Activated T-helper 2 cell treated with anti-CD3 and anti-CD28 coated beads, Interferon-gamma antibody, Interleukin-2, Interleukin-4, amounts not matched to agents 10 μg/mL and 5 μg/mL and 100 μg/mL, durations not matched to agents 14 hours and 24 hours and 36 hours (primary cell): ENCODE measurements around the gene PROS1. TPM values are rescaled to one million over a fixed set of nuclear protein-coding genes. Genes with fewer than 3 reads are reported as not detected.
"Not testable (repeated sequence)": the region's sequence is repeated elsewhere in the genome, so short reads cannot be mapped to it uniquely, and the experiment has no call there.

Source experiments
- DNase-seq: peaks from one replicate; pipeline ENCODE4 v3.0.0; 2021; ENCODE audit warnings: low spot score
- H3K27ac Mint-ChIP-seq: one replicate; pipeline ENCODE4 v1.8.0; 2021; ENCODE audit warnings: mixed read lengths
- H3K27me3 Mint-ChIP-seq: one replicate; pipeline ENCODE4 v1.8.0; 2021; ENCODE audit warnings: low read depth, mixed read lengths
- H3K36me3 Mint-ChIP-seq: one replicate; pipeline ENCODE4 v1.8.0; 2021; ENCODE audit warnings: low read depth, mixed read lengths
- H3K4me1 Mint-ChIP-seq: one replicate; pipeline ENCODE4 v1.8.0; 2021; ENCODE audit warnings: low read depth, mixed read lengths
- H3K4me3 Mint-ChIP-seq: one replicate; pipeline ENCODE4 v1.8.0; 2021; ENCODE audit warnings: low read depth, mild to moderate bottlenecking, moderate library complexity, mixed read lengths
- H3K9me3 Mint-ChIP-seq: one replicate; pipeline ENCODE4 v1.8.0; 2021; ENCODE audit warnings: mixed read lengths
- intact Hi-C: fragments of 100-400 bp; cut with micrococcal nuclease; formaldehyde crosslinking; loops from one replicate; pipeline ENCODE4 v1.15.1; 2023
- total RNA-seq: library from RNA; stranded (reverse); gene quantifications from 2 replicates; pipeline ENCODE4 v1.2.3, GENCODE V29; 2022

PROS1 gene
- total RNA-seq, 1 donor from 2014 or later: 2.3 TPM

DNA sequence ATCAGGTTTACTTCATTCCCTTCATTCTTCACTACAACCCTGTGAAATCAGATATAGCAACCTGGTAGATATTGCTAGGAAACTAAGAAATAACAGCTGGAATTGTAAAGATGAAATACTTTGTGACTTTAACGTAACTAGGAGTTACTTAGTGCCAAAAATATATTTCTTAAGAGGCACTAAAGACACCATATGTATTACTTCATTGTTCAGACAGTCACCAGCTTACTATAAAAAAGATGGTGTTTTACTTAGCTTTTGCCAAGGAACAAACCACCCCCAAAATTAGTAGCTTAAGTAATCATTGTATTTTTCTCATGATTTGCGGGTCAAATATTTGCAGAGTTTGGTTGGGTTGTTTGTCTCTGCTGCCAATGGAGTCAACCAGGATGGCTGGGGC lies 62.5 kb downstream of the PROS1 start:
- no peak for DNase-seq
- H3K36me3 Mint-ChIP-seq: no peaks in the 10 kb centered on the region
- no peak overlapping the region for H3K27ac Mint-ChIP-seq
- intact Hi-C loops: no loop called here
- no peaks in the 10 kb centered on the region for H3K4me1 Mint-ChIP-seq
- H3K27me3 Mint-ChIP-seq: no peaks in the 10 kb centered on the region
- no peaks in the 10 kb centered on the region for H3K9me3 Mint-ChIP-seq
- H3K4me3 Mint-ChIP-seq: no peak overlapping the region

DNA sequence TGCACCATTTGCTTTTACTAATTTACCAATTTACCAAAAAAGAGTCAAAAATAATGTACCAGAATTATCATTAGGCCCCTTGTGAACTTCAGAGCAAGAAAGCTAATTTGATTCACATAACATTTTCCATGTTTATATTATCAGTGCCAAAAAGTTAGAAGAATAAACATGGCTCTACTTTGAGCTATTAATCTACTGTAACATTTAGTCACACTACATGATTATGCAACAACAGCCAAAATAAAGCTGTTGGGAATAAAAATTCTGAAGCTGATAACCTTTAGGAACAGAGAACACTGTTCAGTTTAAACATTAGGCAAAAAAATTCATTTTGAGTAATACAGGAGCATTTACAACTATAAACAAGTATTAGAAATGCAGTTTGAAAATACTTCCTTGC lies 63.6 kb downstream of the PROS1 start:
- Mint-ChIP-seq H3K4me1 (no peaks in the 10 kb centered on the region), H3K36me3 (no peaks in the 10 kb centered on the region), H3K9me3 (no peaks in the 10 kb centered on the region), H3K27me3 (no peaks in the 10 kb centered on the region), H3K4me3 (no peak overlapping the region), H3K27ac (no peak overlapping the region)
- DNase-seq: no peak
- intact Hi-C loops: no loop called here

DNA sequence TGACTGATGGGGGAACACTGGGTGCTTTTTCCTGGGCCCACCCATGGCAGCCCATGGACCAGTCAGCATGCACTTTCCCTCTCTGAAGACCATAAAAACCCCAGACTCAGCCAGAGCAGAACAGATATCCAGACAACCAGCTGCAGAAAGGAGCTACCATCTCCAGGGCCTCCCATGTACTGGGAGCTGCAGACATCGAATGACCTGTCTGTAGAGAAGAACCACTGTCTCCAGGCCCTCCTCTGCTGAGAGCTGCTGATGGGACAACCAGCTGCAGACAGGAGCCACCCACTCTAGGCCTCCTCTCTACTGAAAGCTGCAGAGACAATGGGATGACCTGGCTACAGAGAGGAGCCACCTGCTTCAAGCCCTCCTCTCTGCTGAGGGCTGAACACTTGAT lies 66.6 kb downstream of the PROS1 start:
- Mint-ChIP-seq H3K27ac (no peak overlapping the region), H3K4me3 (no peak overlapping the region), H3K27me3 (no peaks in the 10 kb centered on the region), H3K9me3 (no peaks in the 10 kb centered on the region), H3K4me1 (no peaks in the 10 kb centered on the region), H3K36me3 (no peaks in the 10 kb centered on the region)
- intact Hi-C loops: no loop called here
- DNase-seq: no peak

DNA sequence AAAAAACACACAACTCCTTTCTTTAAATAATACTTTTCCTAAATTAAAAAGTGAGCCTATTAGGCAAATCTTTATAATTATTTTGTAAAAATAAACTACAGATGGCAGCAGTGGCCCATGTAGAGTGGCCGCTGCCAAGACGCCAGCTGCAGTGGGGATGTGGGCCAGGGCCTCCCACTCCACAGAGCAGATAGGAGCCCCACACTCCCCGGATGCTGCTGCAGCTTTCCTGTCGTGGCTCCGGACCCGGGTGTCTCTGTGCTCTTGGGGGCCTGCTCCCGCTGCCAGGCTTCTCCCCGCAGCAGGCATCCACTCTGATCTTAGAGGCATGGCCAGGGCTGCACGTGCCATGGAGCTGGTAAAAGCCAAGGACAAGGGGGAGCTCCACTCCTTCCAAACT lies 67.5 kb downstream of the PROS1 start:
- H3K27me3 Mint-ChIP-seq: no peaks in the 10 kb centered on the region
- H3K27ac Mint-ChIP-seq: no peak overlapping the region
- no peaks in the 10 kb centered on the region for H3K9me3 Mint-ChIP-seq
- intact Hi-C loops: no loop called here
- no peak for DNase-seq
- no peak overlapping the region for H3K4me3 Mint-ChIP-seq
- H3K36me3 Mint-ChIP-seq: no peaks in the 10 kb centered on the region
- H3K4me1 Mint-ChIP-seq: no peaks in the 10 kb centered on the region

DNA sequence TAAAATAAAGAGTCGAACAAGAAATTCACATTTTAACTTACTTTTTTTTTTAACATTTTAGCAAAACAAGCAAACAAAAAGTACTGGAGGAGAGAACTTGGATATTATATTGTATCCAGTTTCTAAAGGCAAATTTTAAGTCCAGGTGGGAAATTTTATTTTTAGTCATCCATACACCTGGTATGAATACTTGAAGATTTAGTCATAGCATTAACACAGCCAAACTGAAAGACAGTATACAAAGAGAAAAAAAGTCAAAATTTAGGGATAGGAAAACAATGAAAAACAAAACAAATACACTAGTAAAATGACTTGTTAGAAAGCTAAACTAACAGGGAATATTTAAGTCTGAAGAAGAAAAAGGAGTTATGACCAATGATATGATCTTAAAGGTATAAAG lies 69.1 kb downstream of the PROS1 start:
- Mint-ChIP-seq H3K36me3 (no peaks in the 10 kb centered on the region), H3K4me1 (no peaks in the 10 kb centered on the region), H3K9me3 (no peaks in the 10 kb centered on the region), H3K4me3 (no peak overlapping the region), H3K27me3 (no peaks in the 10 kb centered on the region), H3K27ac (no peak overlapping the region)
- intact Hi-C loops: no loop called here
- no peak for DNase-seq

DNA sequence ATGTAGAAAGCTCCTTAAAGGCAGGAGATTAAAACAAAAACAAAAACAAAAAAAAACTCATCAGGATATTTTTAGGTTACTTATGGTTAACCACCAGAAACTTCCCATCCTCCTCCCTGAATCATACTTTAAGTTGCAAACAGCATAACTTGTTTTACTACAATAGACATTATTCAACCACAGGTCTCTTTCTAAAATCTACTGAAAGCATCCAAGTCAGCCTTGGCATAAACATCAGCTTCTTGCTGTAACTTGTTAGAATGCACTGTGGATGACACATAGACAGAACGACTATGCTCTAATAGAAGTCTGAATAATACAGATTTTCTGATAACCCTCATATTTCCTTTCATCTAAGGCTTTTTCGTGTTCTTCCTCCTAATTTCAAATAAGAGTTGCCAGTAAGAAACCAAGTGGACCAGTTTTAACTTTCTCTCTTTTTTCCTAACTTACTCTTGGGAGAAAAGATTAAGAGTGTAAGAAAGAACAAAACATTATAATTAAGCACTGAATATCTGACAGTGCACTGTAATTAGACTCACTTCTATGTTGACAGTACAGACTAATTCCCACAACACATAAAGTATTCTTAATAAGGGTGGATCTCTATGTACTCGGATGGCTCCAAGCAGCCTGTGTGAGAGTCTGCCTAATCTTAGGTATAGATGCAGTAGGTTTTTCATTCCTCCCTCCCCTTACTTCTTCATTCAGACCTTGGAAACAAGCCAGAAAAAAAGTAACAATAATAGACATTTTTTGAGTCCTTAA lies 95.3 kb downstream of the PROS1 start:
- H3K9me3 Mint-ChIP-seq, H3K27ac Mint-ChIP-seq, H3K4me1 Mint-ChIP-seq, DNase-seq, intact Hi-C loops, H3K27me3 Mint-ChIP-seq, H3K4me3 Mint-ChIP-seq, H3K36me3 Mint-ChIP-seq: not testable (repeated sequence)

DNA sequence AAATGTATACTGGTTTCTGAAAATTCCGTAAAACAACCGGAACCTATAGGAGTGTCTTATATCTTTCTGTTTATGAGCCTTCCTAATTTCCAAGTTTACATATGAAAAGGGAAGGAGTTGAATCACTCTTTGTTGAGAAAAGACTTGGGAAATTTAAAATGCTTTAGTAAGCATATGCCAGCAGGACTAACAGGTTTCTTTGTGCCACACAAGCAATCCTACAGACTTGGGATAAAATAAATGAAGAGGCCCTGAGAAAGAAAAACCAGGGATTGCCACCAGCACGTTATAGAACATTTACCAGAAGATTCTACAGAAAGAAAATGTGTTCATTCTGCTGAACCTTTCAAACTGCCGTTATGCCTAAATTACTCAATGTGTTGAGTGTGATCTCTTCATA lies 96.3 kb downstream of the PROS1 start:
- H3K27ac Mint-ChIP-seq, DNase-seq, H3K4me3 Mint-ChIP-seq, H3K27me3 Mint-ChIP-seq, H3K4me1 Mint-ChIP-seq, H3K36me3 Mint-ChIP-seq, H3K9me3 Mint-ChIP-seq, intact Hi-C loops: not testable (repeated sequence)

DNA sequence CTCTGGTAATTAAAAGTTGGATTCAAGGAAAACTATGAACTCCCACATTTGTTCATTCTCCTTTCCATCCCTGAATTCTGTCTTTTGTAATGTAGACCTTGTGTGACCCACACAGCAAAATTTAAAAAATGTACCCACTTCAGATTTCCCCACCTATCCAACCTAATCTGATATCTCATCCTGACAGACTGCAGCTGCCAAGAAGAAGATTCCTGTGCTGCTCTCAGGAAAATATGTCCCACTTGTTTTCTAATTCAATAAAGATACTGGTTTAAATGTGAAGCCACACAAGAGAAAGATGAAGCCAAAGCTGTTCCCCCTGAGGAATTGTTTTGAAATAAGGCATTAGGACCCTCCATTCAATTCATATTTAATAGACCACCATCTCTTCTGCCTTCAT lies 100.3 kb downstream of the PROS1 start:
- intact Hi-C loops, H3K27me3 Mint-ChIP-seq, H3K4me3 Mint-ChIP-seq, H3K9me3 Mint-ChIP-seq, H3K27ac Mint-ChIP-seq, H3K36me3 Mint-ChIP-seq, DNase-seq, H3K4me1 Mint-ChIP-seq: not testable (repeated sequence)

DNA sequence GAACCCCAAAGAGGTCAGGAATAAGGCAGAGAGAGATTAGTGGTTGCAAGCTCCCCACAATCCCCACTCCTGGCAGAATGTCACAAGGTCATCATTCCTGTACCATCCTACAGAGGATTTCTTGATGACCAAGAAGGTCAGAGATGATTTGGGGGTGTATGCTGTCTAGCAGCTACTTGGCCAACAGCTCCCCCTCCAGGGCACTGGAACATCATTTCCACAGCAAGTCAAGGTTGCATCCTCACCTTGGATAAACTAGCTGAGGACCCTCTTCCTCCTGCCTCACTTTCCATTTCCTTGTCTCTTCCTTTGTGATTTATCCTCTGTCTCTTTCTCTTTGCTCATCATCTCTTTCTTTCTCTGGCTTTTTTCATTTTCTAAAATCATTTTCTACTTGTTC lies 106.3 kb downstream of the PROS1 start:
- no peak for DNase-seq
- intact Hi-C loops: no loop called here
- H3K27me3 Mint-ChIP-seq: no peaks in the 10 kb centered on the region
- H3K4me1 Mint-ChIP-seq: no peaks in the 10 kb centered on the region
- H3K27ac Mint-ChIP-seq: no peak overlapping the region
- no peaks in the 10 kb centered on the region for H3K9me3 Mint-ChIP-seq
- H3K4me3 Mint-ChIP-seq: no peak overlapping the region
- no peaks in the 10 kb centered on the region for H3K36me3 Mint-ChIP-seq

DNA sequence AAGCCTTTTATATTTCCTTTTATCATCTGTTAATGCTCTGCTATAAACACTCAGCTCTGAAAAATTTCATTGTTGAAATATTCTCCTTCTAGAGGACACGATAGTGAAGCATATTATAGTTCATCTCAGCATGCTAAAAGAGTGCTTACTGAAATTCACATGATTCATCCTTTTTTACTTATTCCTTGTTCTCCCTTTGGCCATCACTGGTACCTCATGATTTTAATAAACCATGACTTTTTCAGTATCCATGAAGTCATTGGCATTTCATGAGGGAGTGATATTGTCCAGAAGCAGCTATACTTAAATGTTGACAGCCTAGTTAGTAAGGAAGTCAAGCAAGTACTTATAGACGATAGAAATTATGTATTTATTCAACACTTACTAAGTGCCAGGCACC lies 112.7 kb downstream of the PROS1 start:
- intact Hi-C loops: no loop called here
- Mint-ChIP-seq H3K27me3 (no peaks in the 10 kb centered on the region), H3K27ac (no peak overlapping the region), H3K9me3 (no peaks in the 10 kb centered on the region), H3K4me1 (no peaks in the 10 kb centered on the region), H3K4me3 (no peak overlapping the region), H3K36me3 (no peaks in the 10 kb centered on the region)
- no peak for DNase-seq

DNA sequence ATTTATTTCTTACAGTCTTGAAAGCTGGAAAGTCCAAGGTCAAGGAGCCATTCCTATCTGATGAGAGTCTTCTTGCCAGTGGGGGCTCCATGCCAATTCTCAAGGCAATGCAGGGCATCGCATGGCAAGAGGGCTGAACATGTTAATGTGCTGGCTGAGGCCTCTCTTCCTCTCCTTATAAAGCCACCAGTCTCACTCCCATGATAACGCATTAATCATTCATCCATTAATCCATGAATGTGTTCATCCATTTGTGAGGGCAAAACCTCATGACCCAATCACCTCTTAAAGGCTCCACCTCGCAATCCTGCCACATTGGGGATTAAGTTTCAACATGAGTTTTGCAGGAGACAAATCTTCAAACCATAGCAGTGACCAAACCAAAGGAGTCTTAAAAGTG lies 118.3 kb downstream of the PROS1 start:
- Mint-ChIP-seq H3K4me3 (no peak overlapping the region), H3K36me3 (no peaks in the 10 kb centered on the region), H3K27me3 (no peaks in the 10 kb centered on the region), H3K4me1 (no peaks in the 10 kb centered on the region), H3K9me3 (no peaks in the 10 kb centered on the region), H3K27ac (no peak overlapping the region)
- DNase-seq: no peak
- intact Hi-C loops: no loop called here

DNA sequence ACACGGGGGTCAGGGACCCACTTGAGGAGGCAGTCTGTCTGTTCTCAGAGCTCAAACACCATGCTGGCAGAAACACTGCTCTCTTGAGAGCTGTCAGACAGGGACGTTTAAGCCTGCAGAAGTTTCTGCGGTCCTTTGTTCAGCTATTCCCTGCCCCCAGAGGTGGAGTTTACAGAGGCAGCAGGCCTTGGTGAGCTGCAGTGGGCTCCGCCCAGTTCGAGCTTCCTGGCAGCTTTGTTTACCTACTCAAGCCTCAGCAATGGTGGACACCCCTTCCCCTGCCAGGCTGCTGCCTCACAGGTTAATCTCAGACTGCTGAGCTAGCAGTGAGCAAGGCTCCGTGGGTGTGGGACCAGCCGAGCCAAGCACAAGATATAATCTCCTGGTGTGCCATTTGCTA lies 121.5 kb downstream of the PROS1 start:
- DNase-seq, H3K4me1 Mint-ChIP-seq, H3K27ac Mint-ChIP-seq, H3K4me3 Mint-ChIP-seq, H3K36me3 Mint-ChIP-seq, H3K9me3 Mint-ChIP-seq, H3K27me3 Mint-ChIP-seq, intact Hi-C loops: not testable (repeated sequence)

DNA sequence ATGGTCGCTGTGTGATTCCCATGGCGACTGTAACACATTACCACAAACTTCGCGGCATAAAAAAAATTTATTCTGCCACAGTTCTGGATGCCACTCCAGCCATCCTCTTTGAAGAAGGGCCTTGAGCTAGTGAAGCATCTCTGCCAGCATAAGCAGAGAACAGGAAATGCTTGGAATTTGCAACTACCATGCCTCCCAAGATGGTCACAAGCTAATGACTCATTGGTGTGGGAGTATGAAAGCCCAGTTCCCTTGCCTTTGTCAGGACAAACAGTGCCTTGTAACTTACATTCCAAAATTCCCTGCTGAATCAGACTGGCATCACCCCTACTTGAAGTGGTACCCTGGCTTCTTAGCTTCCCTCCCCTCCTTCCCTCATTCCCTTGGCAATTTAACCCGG lies 129.7 kb downstream of the PROS1 start:
- H3K27me3 Mint-ChIP-seq: no peaks in the 10 kb centered on the region
- no peaks in the 10 kb centered on the region for H3K9me3 Mint-ChIP-seq
- DNase-seq: no peak
- no peak overlapping the region for H3K4me3 Mint-ChIP-seq
- H3K36me3 Mint-ChIP-seq: no peaks in the 10 kb centered on the region
- intact Hi-C loops: no loop called here
- H3K27ac Mint-ChIP-seq: no peak overlapping the region
- H3K4me1 Mint-ChIP-seq: no peaks in the 10 kb centered on the region

DNA sequence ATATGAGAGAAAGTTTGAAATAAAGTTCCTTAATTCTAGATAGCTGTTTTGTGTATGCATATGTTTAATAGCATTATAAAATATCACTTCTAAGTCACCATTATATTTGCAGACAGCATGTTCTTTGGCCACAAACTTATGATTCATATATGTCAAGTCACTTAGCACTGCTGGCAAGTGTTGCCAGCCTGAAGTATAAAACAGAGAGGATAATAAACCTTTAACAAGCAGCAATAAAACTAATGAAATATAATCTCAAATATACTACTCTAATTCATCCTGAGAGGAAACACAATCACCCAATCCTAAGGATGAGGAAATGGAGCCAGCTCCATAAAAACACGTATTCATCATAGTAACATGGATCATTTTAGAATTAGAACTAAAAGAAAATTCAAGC lies 134.5 kb downstream of the PROS1 start:
- H3K27me3 Mint-ChIP-seq, H3K4me1 Mint-ChIP-seq, H3K9me3 Mint-ChIP-seq, H3K4me3 Mint-ChIP-seq, DNase-seq, H3K27ac Mint-ChIP-seq, intact Hi-C loops, H3K36me3 Mint-ChIP-seq: not testable (repeated sequence)
